ENCODE results near the gene SNX9. TPM values are rescaled to one million over a fixed set of nuclear protein-coding genes. Genes with fewer than 3 reads are reported as not detected.
"Not testable (repeated sequence)": the region's sequence is repeated elsewhere in the genome, so short reads cannot be mapped to it uniquely, and the experiment has no call there.

The SNX9 gene
- total RNA-seq, 3 donors from 2014 or later, result 39.0 to 52.5 (median 42.8) TPM

- H3K36me3 Mint-ChIP-seq (ENCODE audit: insufficient read depth), result peaks cover 63% of the 10 kb centered on the region
- peak; percentile 61 to 65 for ATAC-seq
- H3K4me3 Mint-ChIP-seq, result no peak overlapping the region
- H3K27me3 Mint-ChIP-seq (ENCODE audit: low read depth), result no peaks in the 10 kb centered on the region
- peaks cover 70% of the 10 kb centered on the region for H3K4me1 Mint-ChIP-seq (ENCODE audit: low read depth)
- H3K9me3 Mint-ChIP-seq, result no peaks in the 10 kb centered on the region
- peak; percentile 20 for DNase-seq
Observed at GRCh38 chr6:157885876-157886275, 62.8 kb downstream of the SNX9 start.

GRCh38 chr6:157887892-157888291, 64.8 kb downstream of the SNX9 start:
- Mint-ChIP-seq H3K27me3 (ENCODE audit: low read depth) (no peaks in the 10 kb centered on the region), H3K4me1 (ENCODE audit: low read depth) (peaks cover 71% of the 10 kb centered on the region), H3K9me3 (no peaks in the 10 kb centered on the region), H3K4me3 (no peak overlapping the region), H3K36me3 (ENCODE audit: insufficient read depth) (peaks cover 53% of the 10 kb centered on the region)
- ATAC-seq (no peak), DNase-seq (no peak)

GRCh38 chr6:157891544-157892362, 68.7 kb downstream of the SNX9 start:
- no peak for ATAC-seq
- peaks cover 42% of the 10 kb centered on the region for H3K4me1 Mint-ChIP-seq (ENCODE audit: low read depth)
- H3K27me3 Mint-ChIP-seq (ENCODE audit: low read depth), result no peaks in the 10 kb centered on the region
- no peak for DNase-seq
- H3K36me3 Mint-ChIP-seq (ENCODE audit: insufficient read depth), result peaks cover 42% of the 10 kb centered on the region
- H3K9me3 Mint-ChIP-seq, result no peaks in the 10 kb centered on the region
- H3K4me3 Mint-ChIP-seq, result peak overlapping the region; percentile 39

- H3K27me3 Mint-ChIP-seq (ENCODE audit: low read depth), result no peaks in the 10 kb centered on the region
- peaks cover 36% of the 10 kb centered on the region for H3K4me1 Mint-ChIP-seq (ENCODE audit: low read depth)
- H3K4me3 Mint-ChIP-seq, result no peak overlapping the region
- peak in 1 of 2 donors; percentile 25 for ATAC-seq
- H3K36me3 Mint-ChIP-seq (ENCODE audit: insufficient read depth), result peaks cover 40% of the 10 kb centered on the region
- H3K9me3 Mint-ChIP-seq, result no peaks in the 10 kb centered on the region
- DNase-seq, result no peak
Observed at GRCh38 chr6:157892363-157892877, 69.4 kb downstream of the SNX9 start.

- Mint-ChIP-seq H3K36me3 (ENCODE audit: insufficient read depth) (peaks cover 39% of the 10 kb centered on the region), H3K4me1 (ENCODE audit: low read depth) (peaks cover 33% of the 10 kb centered on the region), H3K9me3 (no peaks in the 10 kb centered on the region), H3K4me3 (no peak overlapping the region), H3K27me3 (ENCODE audit: low read depth) (no peaks in the 10 kb centered on the region)
- peak; percentile 47 for DNase-seq
- peak; percentile 67 to 77 for ATAC-seq
Observed at GRCh38 chr6:157893238-157893637, 70.2 kb downstream of the SNX9 start.

GRCh38 chr6:157895585-157895984, 72.5 kb downstream of the SNX9 start:
- H3K36me3 Mint-ChIP-seq (ENCODE audit: insufficient read depth), result peaks cover 45% of the 10 kb centered on the region
- DNase-seq, result no peak
- H3K27me3 Mint-ChIP-seq (ENCODE audit: low read depth), result no peaks in the 10 kb centered on the region
- H3K9me3 Mint-ChIP-seq, result no peaks in the 10 kb centered on the region
- ATAC-seq, result no peak
- H3K4me1 Mint-ChIP-seq (ENCODE audit: low read depth), result peaks cover 26% of the 10 kb centered on the region
- no peak overlapping the region for H3K4me3 Mint-ChIP-seq

- DNase-seq, result no peak
- peaks cover 41% of the 10 kb centered on the region for H3K36me3 Mint-ChIP-seq (ENCODE audit: insufficient read depth)
Observed at GRCh38 chr6:157896932-157897331, 73.9 kb downstream of the SNX9 start.

GRCh38 chr6:157898169-157898568, 75.1 kb downstream of the SNX9 start:
- peaks cover 6% of the 10 kb centered on the region for H3K4me1 Mint-ChIP-seq (ENCODE audit: low read depth)
- DNase-seq (no peak), ATAC-seq (peak; percentile 47 to 65)
- no peaks in the 10 kb centered on the region for H3K27me3 Mint-ChIP-seq (ENCODE audit: low read depth)
- H3K4me3 Mint-ChIP-seq, result no peak overlapping the region
- H3K36me3 Mint-ChIP-seq (ENCODE audit: insufficient read depth), result peaks cover 46% of the 10 kb centered on the region
- no peaks in the 10 kb centered on the region for H3K9me3 Mint-ChIP-seq

More at GRCh38 chr6:157896932-157897331, 73.9 kb downstream of the SNX9 start:
- H3K4me3 Mint-ChIP-seq, result no peak overlapping the region
- ATAC-seq, result no peak
- no peaks in the 10 kb centered on the region for H3K9me3 Mint-ChIP-seq
- H3K27me3 Mint-ChIP-seq (ENCODE audit: low read depth), result no peaks in the 10 kb centered on the region
- peaks cover 18% of the 10 kb centered on the region for H3K4me1 Mint-ChIP-seq (ENCODE audit: low read depth)

- peaks cover 46% of the 10 kb centered on the region for H3K36me3 Mint-ChIP-seq (ENCODE audit: insufficient read depth)
- no peak overlapping the region for H3K4me3 Mint-ChIP-seq
- peaks cover 2% of the 10 kb centered on the region for H3K4me1 Mint-ChIP-seq (ENCODE audit: low read depth)
Observed at GRCh38 chr6:157898640-157899039, 75.6 kb downstream of the SNX9 start.

GRCh38 chr6:157900262-157900661, 77.2 kb downstream of the SNX9 start:
- H3K27me3 Mint-ChIP-seq (ENCODE audit: low read depth); ATAC-seq; H3K4me3 Mint-ChIP-seq; DNase-seq; H3K4me1 Mint-ChIP-seq (ENCODE audit: low read depth); H3K9me3 Mint-ChIP-seq: not testable (repeated sequence)
- H3K36me3 Mint-ChIP-seq (ENCODE audit: insufficient read depth), result peaks cover 47% of the 10 kb centered on the region

More at GRCh38 chr6:157898640-157899039, 75.6 kb downstream of the SNX9 start:
- ATAC-seq (no peak), DNase-seq (no peak)
- Mint-ChIP-seq H3K27me3 (ENCODE audit: low read depth) (no peaks in the 10 kb centered on the region), H3K9me3 (no peaks in the 10 kb centered on the region)

- not testable (repeated sequence) for H3K4me1 Mint-ChIP-seq (ENCODE audit: low read depth); H3K4me3 Mint-ChIP-seq; DNase-seq; ATAC-seq; H3K27me3 Mint-ChIP-seq (ENCODE audit: low read depth); H3K9me3 Mint-ChIP-seq
- peaks cover 50% of the 10 kb centered on the region for H3K36me3 Mint-ChIP-seq (ENCODE audit: insufficient read depth)
Observed at GRCh38 chr6:157900751-157901150, 77.7 kb downstream of the SNX9 start.

- Mint-ChIP-seq H3K4me1 (ENCODE audit: low read depth) (peaks cover 11% of the 10 kb centered on the region), H3K9me3 (no peaks in the 10 kb centered on the region), H3K27me3 (ENCODE audit: low read depth) (no peaks in the 10 kb centered on the region), H3K36me3 (ENCODE audit: insufficient read depth) (peaks cover 54% of the 10 kb centered on the region), H3K4me3 (no peak overlapping the region)
- DNase-seq (no peak), ATAC-seq (no peak)
Observed at GRCh38 chr6:157904999-157905398, 82.0 kb downstream of the SNX9 start.

GRCh38 chr6:157905590-157906342, 82.7 kb downstream of the SNX9 start:
- DNase-seq, result no peak
- peaks cover 60% of the 10 kb centered on the region for H3K36me3 Mint-ChIP-seq (ENCODE audit: insufficient read depth)
- H3K4me1 Mint-ChIP-seq (ENCODE audit: low read depth), result peaks cover 11% of the 10 kb centered on the region
- H3K9me3 Mint-ChIP-seq, result no peaks in the 10 kb centered on the region
- no peak for ATAC-seq
- H3K27me3 Mint-ChIP-seq (ENCODE audit: low read depth), result no peaks in the 10 kb centered on the region
- no peak overlapping the region for H3K4me3 Mint-ChIP-seq

GRCh38 chr6:157906537-157907061, 83.6 kb downstream of the SNX9 start:
- Mint-ChIP-seq H3K36me3 (ENCODE audit: insufficient read depth) (peaks cover 62% of the 10 kb centered on the region), H3K4me1 (ENCODE audit: low read depth) (peaks cover 11% of the 10 kb centered on the region), H3K9me3 (no peaks in the 10 kb centered on the region), H3K27me3 (ENCODE audit: low read depth) (no peaks in the 10 kb centered on the region), H3K4me3 (no peak overlapping the region)
- no peak for DNase-seq
- no peak for ATAC-seq
